Measurements from ENCODE around the gene PNMA1. TPM values are rescaled to one million over a fixed set of nuclear protein-coding genes. Genes with fewer than 3 reads are reported as not detected.

The PNMA1 gene
- total and polyA plus RNA-seq, 7 donors = 11.4 to 63.1 (median 33.5) TPM

DNA sequence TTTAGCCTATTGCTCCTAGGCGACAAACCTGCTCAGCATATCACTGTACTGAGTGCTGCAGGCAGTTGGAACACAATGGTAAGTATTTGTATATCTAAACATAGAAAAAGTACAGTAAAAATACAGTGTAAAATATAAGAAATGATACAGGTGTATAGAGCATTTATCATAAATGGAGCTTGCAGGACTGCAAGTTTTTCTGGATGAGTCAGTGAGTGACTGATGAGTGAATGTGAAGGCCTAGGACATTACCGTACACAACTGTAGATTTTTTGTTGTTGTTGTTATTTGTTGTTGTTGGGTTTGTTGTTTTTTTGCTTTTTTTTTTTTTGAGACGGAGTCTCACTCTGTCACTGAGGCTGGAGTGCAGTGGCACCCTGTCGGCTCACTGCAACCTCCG, 33.4 kb downstream of the PNMA1 start:
- intact Hi-C loops (cut with DNase I) = no loop called here

DNA sequence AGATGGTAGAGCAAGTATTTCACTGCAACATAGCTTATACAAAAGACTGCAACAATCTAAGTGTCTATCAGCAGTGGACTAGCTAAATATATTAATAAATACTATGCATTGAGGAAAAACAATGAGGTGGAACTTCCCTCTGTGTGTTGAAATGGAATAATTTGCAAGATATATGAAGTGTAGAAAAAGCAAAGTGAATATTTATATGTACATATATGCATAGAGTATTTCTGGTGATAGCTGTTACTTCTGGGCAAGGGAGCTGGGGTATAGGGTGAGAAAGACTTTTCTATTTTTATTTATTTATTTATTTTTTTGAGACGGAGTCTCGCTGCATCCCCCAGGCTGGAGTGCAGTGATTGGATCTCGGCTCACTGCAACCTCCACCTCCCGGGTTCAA, 35.5 kb downstream of the PNMA1 start:
- DNase-seq = no peak
- Histone ChIP-seq H3K9me3 (no peaks in the 10 kb centered on the region), H3K4me1 (no peaks in the 10 kb centered on the region), H3K36me3 (peaks cover 0 to 17% (median 0%) of the 10 kb centered on the region in 4 donors), H3K27me3 (no peaks in the 10 kb centered on the region), H3K27ac (no peak overlapping the region), H3K4me3 (no peak overlapping the region)
- TF ChIP-seq POLR2AphosphoS5 (IDR thresholded peaks at IDR 0.05) (no peak), POLR2A (IDR thresholded peaks at IDR 0.05) (no peak), EP300 (IDR thresholded peaks at IDR 0.05) (no peak)
- TF ChIP-seq, protein P1, sequence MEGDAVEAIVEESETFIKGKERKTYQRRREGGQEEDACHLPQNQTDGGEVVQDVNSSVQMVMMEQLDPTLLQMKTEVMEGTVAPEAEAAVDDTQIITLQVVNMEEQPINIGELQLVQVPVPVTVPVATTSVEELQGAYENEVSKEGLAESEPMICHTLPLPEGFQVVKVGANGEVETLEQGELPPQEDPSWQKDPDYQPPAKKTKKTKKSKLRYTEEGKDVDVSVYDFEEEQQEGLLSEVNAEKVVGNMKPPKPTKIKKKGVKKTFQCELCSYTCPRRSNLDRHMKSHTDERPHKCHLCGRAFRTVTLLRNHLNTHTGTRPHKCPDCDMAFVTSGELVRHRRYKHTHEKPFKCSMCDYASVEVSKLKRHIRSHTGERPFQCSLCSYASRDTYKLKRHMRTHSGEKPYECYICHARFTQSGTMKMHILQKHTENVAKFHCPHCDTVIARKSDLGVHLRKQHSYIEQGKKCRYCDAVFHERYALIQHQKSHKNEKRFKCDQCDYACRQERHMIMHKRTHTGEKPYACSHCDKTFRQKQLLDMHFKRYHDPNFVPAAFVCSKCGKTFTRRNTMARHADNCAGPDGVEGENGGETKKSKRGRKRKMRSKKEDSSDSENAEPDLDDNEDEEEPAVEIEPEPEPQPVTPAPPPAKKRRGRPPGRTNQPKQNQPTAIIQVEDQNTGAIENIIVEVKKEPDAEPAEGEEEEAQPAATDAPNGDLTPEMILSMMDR (IDR thresholded peaks at IDR 0.05) = no peak
- WGBS, 2 donors = 95 to 97% methylated on average over 4 of the region's 4 CpGs
- intact Hi-C loops (cut with DNase I) = no loop called here

More for the DNA sequence above, 33.4 kb downstream of the PNMA1 start:
- DNase-seq = no peak
- WGBS, 2 donors = 95 to 98% methylated on average over 5 of the region's 5 CpGs
- Histone ChIP-seq H3K9me3 (no peaks in the 10 kb centered on the region), H3K27me3 (no peaks in the 10 kb centered on the region), H3K4me1 (no peaks in the 10 kb centered on the region), H3K4me3 (no peak overlapping the region), H3K36me3 (no peaks in the 10 kb centered on the region), H3K27ac (no peak overlapping the region)
- TF ChIP-seq EP300 (IDR thresholded peaks at IDR 0.05) (no peak), POLR2AphosphoS5 (IDR thresholded peaks at IDR 0.05) (no peak), POLR2A (IDR thresholded peaks at IDR 0.05) (no peak)
- TF ChIP-seq, protein P1 (IDR thresholded peaks at IDR 0.05) = no peak

DNA sequence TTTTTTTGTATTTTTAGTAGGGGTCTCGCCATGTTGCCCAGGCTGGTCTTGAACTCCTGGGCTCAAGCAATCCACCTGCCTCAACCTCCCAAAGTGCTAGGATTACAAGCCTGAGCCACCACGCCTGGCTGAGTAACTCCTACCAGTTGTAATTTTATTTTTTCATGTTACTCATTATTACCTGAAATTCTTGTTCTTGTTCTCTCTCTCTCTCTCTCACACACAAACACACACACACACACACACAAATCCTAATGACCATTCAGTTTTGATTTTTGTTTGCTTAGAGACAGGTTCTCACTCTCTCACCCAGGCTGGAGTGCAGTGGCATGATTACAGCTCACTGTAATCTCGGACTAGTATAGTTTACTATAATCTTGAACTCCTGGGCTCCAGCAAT, 39.2 kb downstream of the PNMA1 start:
- Histone ChIP-seq H3K27me3 (no peaks in the 10 kb centered on the region), H3K4me3 (no peak overlapping the region), H3K4me1 (no peaks in the 10 kb centered on the region), H3K27ac (no peak overlapping the region), H3K36me3 (peaks cover 0 to 29% (median 2%) of the 10 kb centered on the region in 4 donors), H3K9me3 (no peaks in the 10 kb centered on the region)
- intact Hi-C loops (cut with DNase I) = no loop called here
- DNase-seq = no peak
- 74 to 91% methylated on average over 3 of the region's 3 CpGs for WGBS, 2 donors
- TF ChIP-seq POLR2A (IDR thresholded peaks at IDR 0.05) (no peak), POLR2AphosphoS5 (IDR thresholded peaks at IDR 0.05) (no peak)
- TF ChIP-seq, protein P1 (IDR thresholded peaks at IDR 0.05) = no peak

DNA sequence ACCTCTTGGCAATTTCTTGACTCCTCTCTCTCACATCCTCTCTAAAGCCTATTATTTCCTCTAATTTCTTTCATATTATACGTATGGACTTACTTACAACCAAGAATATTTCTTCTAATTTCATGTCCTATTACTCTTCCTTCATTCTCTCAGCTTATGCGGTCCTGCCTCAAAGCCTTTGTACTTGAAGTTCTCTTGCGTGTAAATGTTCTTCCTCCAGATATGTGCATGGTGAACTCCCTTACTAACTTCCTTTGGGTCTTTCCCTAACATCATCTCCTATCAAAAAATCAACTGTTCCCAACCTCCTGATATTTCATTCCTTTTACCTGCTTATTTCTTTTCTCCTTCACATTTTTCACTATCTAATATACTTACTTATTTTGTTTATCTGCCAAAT, 46.3 kb downstream of the PNMA1 start:
- DNase-seq = no peak
- H3K36me3 ChIP-seq = peaks cover 0 to 22% (median 1%) of the 10 kb centered on the region in 4 donors
- H3K27me3 ChIP-seq = no peaks in the 10 kb centered on the region
- H3K27ac ChIP-seq = no peak overlapping the region
- no peaks in the 10 kb centered on the region for H3K4me1 ChIP-seq
- 92 to 96% methylated on average over 3 of the region's 3 CpGs for WGBS, 2 donors
- no peak overlapping the region for H3K4me3 ChIP-seq
- intact Hi-C loops (cut with DNase I) = no loop called here
- no peaks in the 10 kb centered on the region for H3K9me3 ChIP-seq
- TF ChIP-seq POLR2A (IDR thresholded peaks at IDR 0.05) = no peak
- no peak for TF ChIP-seq POLR2AphosphoS5 (IDR thresholded peaks at IDR 0.05)
- no peak for TF ChIP-seq EP300 (IDR thresholded peaks at IDR 0.05)
- TF ChIP-seq, protein P1 (IDR thresholded peaks at IDR 0.05) = no peak

DNA sequence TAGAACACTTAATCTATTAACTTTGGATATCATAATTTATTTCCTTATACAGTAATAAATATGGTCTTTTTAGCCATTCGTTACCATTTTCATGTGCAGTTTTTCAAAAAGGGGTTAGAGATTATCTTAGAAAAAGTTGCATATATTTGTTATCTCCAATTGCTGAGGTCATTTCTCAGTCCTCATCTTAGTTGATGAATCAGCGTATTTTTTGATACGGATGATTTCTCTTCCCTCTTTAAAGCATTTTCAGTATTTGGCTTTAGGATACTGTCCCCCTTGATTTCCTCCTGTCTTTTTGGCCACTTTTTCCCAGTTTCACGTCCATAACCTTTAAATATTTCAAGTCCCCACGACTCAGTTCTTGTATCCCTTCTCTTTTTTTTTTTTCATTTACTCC, 47.6 kb downstream of the PNMA1 start:
- 91 to 95% methylated on average over 5 of the region's 5 CpGs for WGBS, 2 donors
- intact Hi-C loops (cut with DNase I) = no loop called here
- no peak for DNase-seq

More for the DNA sequence above, 47.6 kb downstream of the PNMA1 start:
- Histone ChIP-seq H3K36me3 (peaks cover 0 to 23% (median 0%) of the 10 kb centered on the region in 4 donors), H3K9me3 (no peaks in the 10 kb centered on the region), H3K4me3 (no peak overlapping the region), H3K27me3 (no peaks in the 10 kb centered on the region), H3K4me1 (no peaks in the 10 kb centered on the region), H3K27ac (no peak overlapping the region)
- TF ChIP-seq POLR2A (IDR thresholded peaks at IDR 0.05) (no peak), POLR2AphosphoS5 (IDR thresholded peaks at IDR 0.05) (no peak), EP300 (IDR thresholded peaks at IDR 0.05) (no peak)
- TF ChIP-seq, protein P1 (IDR thresholded peaks at IDR 0.05) = no peak
